22Rv1 (cell line): ENCODE data around the gene SLC22A14.

Experiments
- H3K27ac ChIP-seq: fragments of 450-650 bp; 2 replicates; pipeline ENCODE4 v1.5.1; 2017
- ZFX ChIP-seq: fragments of 450-650 bp; IDR thresholded peaks from 2 replicates; pipeline ENCODE4 v1.6.1; 2017; ENCODE audit warnings: antibody characterized with exemption, borderline replicate concordance
- TF ChIP-seq, protein P1 (sequence below): fragments of 450-650 bp; IDR thresholded peaks from 2 replicates; pipeline ENCODE4 v1.5.1; 2017; ENCODE audit warnings: mild to moderate bottlenecking

The SLC22A14 gene

DNA sequence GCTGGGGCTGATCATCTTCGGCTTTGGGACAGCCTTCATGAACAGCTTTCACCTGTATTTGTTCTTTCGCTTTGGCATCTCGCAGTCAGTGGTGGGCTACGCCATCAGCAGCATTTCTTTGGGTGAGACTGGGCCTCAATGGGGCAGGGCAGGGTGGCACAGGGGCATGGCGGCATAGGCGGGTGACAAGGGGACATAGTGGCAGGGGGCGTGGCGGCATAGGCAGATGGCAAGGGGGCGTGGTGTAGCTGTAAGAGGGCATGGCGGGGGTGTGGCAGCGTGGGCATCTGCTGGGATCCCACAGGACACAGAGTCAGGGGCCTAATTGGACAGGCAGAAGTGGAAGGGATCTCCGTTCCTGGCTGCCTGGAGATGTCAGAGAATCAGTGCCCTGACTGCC lies 25.5 kb downstream of the SLC22A14 start:
- no peak overlapping the region for H3K27ac ChIP-seq
- no peak for TF ChIP-seq ZFX
- TF ChIP-seq, protein P1, sequence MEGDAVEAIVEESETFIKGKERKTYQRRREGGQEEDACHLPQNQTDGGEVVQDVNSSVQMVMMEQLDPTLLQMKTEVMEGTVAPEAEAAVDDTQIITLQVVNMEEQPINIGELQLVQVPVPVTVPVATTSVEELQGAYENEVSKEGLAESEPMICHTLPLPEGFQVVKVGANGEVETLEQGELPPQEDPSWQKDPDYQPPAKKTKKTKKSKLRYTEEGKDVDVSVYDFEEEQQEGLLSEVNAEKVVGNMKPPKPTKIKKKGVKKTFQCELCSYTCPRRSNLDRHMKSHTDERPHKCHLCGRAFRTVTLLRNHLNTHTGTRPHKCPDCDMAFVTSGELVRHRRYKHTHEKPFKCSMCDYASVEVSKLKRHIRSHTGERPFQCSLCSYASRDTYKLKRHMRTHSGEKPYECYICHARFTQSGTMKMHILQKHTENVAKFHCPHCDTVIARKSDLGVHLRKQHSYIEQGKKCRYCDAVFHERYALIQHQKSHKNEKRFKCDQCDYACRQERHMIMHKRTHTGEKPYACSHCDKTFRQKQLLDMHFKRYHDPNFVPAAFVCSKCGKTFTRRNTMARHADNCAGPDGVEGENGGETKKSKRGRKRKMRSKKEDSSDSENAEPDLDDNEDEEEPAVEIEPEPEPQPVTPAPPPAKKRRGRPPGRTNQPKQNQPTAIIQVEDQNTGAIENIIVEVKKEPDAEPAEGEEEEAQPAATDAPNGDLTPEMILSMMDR = no peak

DNA sequence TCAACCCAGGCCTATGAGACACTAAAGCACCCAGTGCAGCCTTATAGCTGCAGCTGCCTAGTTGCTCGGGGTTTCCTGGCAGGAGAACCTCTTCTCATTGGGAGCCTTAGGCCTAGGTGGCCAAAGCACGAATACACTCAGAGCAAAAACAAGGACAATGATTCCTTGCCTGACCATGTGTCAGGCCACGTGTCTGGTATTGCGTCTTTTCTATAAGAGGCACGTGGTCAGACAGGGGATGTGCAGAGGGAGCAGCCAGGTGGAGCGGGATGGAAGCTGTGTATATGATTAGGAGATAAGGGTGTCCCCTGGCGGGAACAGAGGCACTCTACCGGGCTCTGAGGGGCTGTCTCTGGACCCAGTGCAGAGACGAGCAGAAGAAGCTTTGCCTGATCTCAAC lies 26.4 kb downstream of the SLC22A14 start:
- TF ChIP-seq, protein P1 = no peak
- TF ChIP-seq ZFX = no peak
- H3K27ac ChIP-seq = no peak overlapping the region

DNA sequence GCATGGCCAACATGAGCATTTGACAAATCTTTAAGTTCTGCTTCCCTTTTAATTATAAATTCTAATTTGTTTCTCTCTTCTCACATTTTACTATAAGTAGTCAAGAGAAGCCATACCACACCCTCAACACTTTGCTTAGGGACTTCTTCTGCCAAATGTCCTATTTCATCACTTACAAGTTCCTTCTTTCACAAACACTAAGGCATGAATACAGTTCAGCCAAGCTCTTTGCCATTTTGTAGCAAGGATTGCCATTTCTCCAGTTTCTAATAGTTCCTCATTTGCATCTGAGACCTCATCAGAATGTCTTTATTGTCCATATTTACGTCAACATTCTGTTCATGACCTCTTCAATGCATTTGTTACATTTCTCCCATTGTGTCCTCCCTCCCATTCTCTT lies 29.4 kb downstream of the SLC22A14 start:
- H3K27ac ChIP-seq = no peak overlapping the region
- TF ChIP-seq, protein P1 = no peak
- no peak for TF ChIP-seq ZFX

DNA sequence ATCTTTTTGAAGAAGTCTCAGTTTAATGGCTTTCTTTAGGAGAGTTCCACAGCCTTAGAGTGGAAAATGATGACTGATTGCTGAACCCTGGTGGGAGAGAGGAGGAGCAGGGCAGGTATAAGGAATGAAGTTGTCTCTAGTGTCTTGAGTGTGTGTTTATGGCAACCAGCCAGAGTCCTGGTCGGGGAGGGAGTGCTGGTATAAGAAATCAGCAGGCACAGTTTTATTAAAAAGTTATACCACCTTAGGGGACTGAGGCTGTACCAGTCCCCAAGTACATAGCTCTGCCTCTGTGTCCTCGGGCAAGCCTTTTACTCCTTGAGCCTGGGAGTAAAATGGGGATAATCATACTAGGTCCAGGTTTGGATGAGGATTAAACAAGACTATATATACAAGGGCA lies 29.8 kb downstream of the SLC22A14 start:
- H3K27ac ChIP-seq = no peak overlapping the region
- TF ChIP-seq, protein P1 = no peak
- no peak for TF ChIP-seq ZFX

DNA sequence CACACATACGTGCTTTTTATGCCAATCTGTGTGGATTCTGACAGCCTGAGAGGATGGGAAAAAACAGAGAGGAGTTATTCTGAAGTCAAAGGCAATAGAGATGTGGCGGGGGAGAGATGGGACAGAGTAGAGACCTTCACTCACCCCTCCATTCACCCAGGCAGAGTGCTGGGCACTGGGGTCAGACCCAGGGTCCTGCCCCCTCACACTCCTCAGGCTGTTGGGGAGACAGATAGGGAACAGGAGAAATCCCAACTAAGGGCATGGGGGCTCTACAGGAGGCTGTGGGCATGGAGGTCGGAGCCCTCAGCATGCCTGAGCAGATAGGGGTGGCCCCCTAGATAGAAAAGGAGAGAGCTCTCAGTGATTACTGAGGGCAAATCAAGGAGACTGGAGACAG lies 30.3 kb downstream of the SLC22A14 start:
- H3K27ac ChIP-seq = no peak overlapping the region
- TF ChIP-seq ZFX = no peak
- TF ChIP-seq, protein P1 = no peak

DNA sequence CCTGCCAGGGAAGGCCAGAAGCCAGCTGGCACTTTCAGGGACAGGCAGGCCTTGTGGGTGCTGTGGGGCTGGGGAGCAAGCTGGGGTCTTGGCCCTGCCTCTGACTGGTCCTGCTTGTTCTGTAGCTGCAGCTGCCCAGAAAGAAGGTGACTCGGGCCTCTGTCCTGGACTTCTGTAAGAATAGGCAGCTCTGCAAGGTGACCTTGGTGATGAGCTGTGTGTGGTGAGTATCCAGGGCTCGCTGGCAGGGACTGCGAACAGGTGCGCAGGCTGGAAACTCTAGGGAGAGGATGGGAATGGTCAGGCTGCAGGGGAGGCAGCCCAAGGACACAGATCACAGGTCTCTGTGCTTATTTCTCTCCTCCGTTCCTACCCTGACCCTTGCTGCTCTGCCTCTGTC lies 31.2 kb downstream of the SLC22A14 start:
- TF ChIP-seq, protein P1 = no peak
- no peak for TF ChIP-seq ZFX
- no peak overlapping the region for H3K27ac ChIP-seq

DNA sequence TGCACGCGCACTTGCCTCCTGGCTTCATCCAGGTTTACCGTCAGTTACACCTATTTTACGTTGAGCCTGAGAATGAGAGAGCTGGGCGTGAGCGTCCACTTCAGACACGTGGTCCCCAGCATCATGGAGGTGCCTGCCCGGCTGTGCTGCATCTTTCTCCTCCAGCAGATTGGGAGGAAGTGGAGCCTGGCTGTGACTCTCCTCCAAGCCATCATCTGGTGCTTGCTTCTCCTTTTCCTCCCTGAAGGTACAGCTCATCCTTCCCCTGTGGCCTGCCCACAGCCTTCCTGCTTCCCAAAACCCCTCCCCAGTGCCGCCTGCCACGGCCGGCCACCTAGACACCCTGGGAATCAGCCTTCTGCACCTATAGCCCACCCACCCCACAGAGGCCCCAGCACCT lies 31.6 kb downstream of the SLC22A14 start:
- no peak overlapping the region for H3K27ac ChIP-seq
- TF ChIP-seq ZFX = no peak
- TF ChIP-seq, protein P1 = no peak
